ENCODE data around the gene L3HYPDH. TPM values are rescaled to one million over a fixed set of nuclear protein-coding genes. Genes with fewer than 3 reads are reported as not detected.

The L3HYPDH gene
- total RNA-seq, 3 donors from 2014 or later: 12.8 to 19.2 (median 16.1) TPM

DNA sequence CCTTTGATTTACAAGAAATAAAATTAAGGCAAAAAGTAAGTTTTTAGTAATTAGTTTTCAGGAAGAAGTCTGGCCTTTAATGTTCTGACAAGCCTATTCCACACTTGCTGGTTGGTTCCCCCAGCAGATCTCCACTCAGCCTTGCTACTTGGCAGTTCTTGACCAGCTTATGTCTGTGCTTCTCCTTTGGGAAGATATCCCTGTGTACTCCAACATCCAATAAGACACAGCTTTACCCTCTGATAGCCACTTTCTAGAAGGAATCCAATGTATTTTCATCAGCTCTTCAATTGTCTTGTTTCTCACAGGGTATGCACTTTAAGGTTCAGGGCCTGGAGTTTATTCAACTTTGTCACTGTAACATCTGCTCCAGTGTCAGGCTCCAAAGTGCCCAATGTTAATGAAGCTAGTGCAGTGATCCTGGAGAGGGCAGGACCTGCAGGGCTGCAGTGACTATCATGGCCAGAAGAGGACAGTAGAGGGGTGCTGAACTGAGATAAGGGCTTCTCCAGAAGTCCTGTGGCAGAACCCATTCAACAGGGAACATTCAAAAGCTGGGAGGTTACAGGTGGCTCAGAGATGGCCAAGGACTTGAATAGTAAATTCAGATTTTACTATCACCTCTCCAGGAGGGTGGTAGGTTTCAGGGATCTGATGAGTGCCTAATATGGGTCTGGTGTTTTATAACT lies 23.0 kb upstream of the L3HYPDH start:
- peak; percentile 96 for ATAC-seq
- Histone ChIP-seq H3K9me3 (no peaks in the 10 kb centered on the region), H3K36me3 (ENCODE audit: low read depth) (no peaks in the 10 kb centered on the region), H3K4me3 (no peak overlapping the region), H3K4me1 (ENCODE audit: low read depth) (peaks cover 8% of the 10 kb centered on the region)
- DNase-seq: peak in 2 of 3 donors; percentile 79 to 88
- TF ChIP-seq, protein P1, sequence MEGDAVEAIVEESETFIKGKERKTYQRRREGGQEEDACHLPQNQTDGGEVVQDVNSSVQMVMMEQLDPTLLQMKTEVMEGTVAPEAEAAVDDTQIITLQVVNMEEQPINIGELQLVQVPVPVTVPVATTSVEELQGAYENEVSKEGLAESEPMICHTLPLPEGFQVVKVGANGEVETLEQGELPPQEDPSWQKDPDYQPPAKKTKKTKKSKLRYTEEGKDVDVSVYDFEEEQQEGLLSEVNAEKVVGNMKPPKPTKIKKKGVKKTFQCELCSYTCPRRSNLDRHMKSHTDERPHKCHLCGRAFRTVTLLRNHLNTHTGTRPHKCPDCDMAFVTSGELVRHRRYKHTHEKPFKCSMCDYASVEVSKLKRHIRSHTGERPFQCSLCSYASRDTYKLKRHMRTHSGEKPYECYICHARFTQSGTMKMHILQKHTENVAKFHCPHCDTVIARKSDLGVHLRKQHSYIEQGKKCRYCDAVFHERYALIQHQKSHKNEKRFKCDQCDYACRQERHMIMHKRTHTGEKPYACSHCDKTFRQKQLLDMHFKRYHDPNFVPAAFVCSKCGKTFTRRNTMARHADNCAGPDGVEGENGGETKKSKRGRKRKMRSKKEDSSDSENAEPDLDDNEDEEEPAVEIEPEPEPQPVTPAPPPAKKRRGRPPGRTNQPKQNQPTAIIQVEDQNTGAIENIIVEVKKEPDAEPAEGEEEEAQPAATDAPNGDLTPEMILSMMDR (IDR thresholded peaks at IDR 0.05): peak; percentile 88
- intact Hi-C loops (cut with DNase I, micrococcal nuclease): loop anchor here in 1 of 2 donors (2.0 kb wide), 1 partner anchor 70 kb away; the partner anchor contains the start of gene CCDC175

DNA sequence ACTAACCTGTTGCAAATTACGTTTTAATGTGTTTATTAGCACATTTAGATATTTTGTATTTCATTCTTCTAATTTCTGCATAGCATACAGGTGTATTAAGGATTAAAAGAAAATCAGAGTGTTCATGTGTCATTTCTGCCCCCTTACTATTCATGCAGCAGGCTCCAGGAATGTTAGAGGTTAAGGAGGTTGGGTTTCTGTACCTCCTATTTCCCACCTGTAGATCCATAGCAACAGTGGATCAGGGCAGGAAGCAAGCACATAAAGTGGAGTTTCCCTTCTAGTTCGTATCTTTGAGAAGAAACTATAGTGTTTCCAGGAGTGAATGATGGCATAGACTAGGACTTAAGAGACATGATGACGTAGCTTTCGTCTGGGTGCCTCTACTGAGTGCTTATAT lies 19.0 kb upstream of the L3HYPDH start:
- Histone ChIP-seq H3K4me3 (no peak overlapping the region), H3K9me3 (no peaks in the 10 kb centered on the region), H3K4me1 (ENCODE audit: low read depth) (no peaks in the 10 kb centered on the region), H3K36me3 (ENCODE audit: low read depth) (no peaks in the 10 kb centered on the region)
- DNase-seq: no peak
- intact Hi-C loops (cut with DNase I, micrococcal nuclease): no loop called here
- ATAC-seq: no peak
- TF ChIP-seq, protein P1 (IDR thresholded peaks at IDR 0.05): no peak

DNA sequence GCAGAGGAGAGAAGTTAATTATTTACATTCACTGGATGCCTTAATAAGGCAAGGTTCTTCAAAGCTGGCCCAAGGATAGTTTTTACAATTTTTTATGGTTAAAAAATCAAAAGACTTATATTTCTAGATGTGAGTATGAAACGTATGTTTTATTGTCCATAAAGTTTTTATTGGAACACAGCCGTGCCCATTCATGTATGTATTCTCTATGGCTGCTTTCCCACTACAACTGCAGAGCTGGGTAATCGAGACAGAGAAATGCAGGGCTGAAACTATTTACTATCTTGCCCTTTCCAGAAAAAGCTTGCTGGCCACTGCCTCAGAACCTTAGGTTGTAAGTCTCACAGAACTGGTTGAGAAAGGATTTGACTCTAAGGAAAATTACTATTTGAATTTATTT lies 16.5 kb upstream of the L3HYPDH start:
- intact Hi-C loops (cut with DNase I, micrococcal nuclease): no loop called here

GRCh38 chr14:59492384-59492783 lies 8.2 kb upstream of the L3HYPDH start:
- no peak for DNase-seq

More for the DNA sequence above, 16.5 kb upstream of the L3HYPDH start:
- DNase-seq: peak in 1 of 3 donors; percentile 31
- H3K4me1 ChIP-seq (ENCODE audit: low read depth): no peaks in the 10 kb centered on the region
- no peak overlapping the region for H3K4me3 ChIP-seq
- no peaks in the 10 kb centered on the region for H3K36me3 ChIP-seq (ENCODE audit: low read depth)
- H3K9me3 ChIP-seq: no peaks in the 10 kb centered on the region
- TF ChIP-seq, protein P1 (IDR thresholded peaks at IDR 0.05): no peak
- ATAC-seq: peak; percentile 94

DNA sequence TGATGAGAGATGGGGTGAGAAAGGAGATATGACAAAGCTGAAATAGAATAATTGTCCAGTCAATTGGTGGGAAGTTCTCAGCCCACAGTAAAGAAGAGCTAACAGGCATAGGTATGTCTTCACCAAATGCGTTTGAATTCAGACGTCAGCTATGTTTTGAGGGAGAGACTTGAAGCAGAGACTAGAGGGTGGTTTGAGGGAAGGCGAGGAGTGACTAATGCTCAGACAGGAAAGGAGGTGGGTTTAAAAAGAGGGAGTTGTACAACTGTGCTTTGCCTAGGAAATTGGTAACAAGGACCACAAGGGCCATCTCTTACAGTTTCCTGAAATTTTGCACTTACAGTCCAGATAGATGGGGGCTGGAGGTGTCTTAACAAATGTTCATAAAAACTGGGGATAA lies 6.5 kb upstream of the L3HYPDH start:
- Histone ChIP-seq H3K4me1 (ENCODE audit: low read depth) (peaks cover 20% of the 10 kb centered on the region), H3K36me3 (ENCODE audit: low read depth) (no peaks in the 10 kb centered on the region), H3K9me3 (no peaks in the 10 kb centered on the region), H3K4me3 (no peak overlapping the region)
- TF ChIP-seq, protein P1 (IDR thresholded peaks at IDR 0.05): no peak
- intact Hi-C loops (cut with DNase I, micrococcal nuclease): no loop called here
- ATAC-seq (no peak), DNase-seq (no peak)

More at GRCh38 chr14:59492384-59492783, 8.2 kb upstream of the L3HYPDH start:
- Histone ChIP-seq H3K9me3 (no peaks in the 10 kb centered on the region), H3K4me3 (no peak overlapping the region), H3K4me1 (ENCODE audit: low read depth) (peaks cover 7% of the 10 kb centered on the region), H3K36me3 (ENCODE audit: low read depth) (no peaks in the 10 kb centered on the region)
- intact Hi-C loops (cut with DNase I, micrococcal nuclease): no loop called here
- TF ChIP-seq, protein P1 (IDR thresholded peaks at IDR 0.05): no peak
- no peak for ATAC-seq
